NCI-H82 treated with DMSO at 0.1 percent for 48 hours (cell line): ENCODE data around the gene SECTM1.
"Not testable (repeated sequence)": the region's sequence is repeated elsewhere in the genome, so short reads cannot be mapped to it uniquely, and the experiment has no call there.

Source experiments
- DNase-seq: peaks from one replicate; lab custom pipeline; 2025; ENCODE audit not compliant: unreplicated experiment; lab: John Stamatoyannopoulos, UW

SECTM1 gene

GRCh38 chr17:82370471-82371332 lies 37.1 kb upstream of the SECTM1 start:
- no peak for DNase-seq

- DNase-seq = no peak
These were observed 35.6 kb upstream of the SECTM1 start for GRCh38 chr17:82369211-82369610.

DNA sequence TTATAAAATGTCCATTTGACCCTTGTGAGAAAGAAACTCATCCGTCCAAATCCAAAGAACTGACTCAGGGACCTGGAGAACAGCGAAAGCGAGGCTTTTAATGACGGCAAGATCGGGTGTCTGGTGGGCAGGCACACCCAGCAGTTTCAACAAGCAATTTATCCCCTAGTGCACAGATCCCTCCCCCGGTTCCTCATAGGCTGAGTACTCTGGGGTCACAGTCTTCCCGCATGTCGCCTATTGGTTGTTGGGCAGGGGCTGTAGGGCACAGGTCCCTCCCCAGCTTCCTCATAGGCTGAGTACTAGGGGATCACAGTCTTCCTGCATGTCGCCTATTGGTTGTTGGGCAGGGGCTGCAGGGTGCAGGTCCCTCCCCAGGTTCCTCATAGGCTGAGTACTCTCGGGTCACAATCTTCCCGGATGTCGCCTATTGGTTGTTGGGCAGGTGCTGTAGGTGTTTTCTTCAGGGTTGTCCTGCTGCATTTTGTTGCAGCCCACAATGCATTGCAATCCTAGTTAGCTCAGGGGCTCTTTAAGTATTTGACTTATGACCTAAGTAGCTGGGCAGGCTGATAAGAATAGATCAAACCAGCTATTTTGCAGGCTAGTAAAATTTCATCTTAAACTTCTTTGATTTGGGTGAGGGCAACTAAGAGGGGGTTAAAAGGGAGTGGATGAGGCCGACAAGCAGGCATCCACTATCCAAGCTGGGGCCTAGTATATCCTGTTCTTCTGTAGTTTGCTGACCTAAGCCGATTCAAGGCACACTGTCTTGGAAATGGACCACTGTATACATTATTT lies 34.4 kb upstream of the SECTM1 start:
- peak; percentile 78 for DNase-seq

GRCh38 chr17:82366749-82367148 lies 33.2 kb upstream of the SECTM1 start:
- DNase-seq = no peak

- DNase-seq = peak; percentile 32
These were observed 32.2 kb upstream of the SECTM1 start for GRCh38 chr17:82365606-82366295.

DNA sequence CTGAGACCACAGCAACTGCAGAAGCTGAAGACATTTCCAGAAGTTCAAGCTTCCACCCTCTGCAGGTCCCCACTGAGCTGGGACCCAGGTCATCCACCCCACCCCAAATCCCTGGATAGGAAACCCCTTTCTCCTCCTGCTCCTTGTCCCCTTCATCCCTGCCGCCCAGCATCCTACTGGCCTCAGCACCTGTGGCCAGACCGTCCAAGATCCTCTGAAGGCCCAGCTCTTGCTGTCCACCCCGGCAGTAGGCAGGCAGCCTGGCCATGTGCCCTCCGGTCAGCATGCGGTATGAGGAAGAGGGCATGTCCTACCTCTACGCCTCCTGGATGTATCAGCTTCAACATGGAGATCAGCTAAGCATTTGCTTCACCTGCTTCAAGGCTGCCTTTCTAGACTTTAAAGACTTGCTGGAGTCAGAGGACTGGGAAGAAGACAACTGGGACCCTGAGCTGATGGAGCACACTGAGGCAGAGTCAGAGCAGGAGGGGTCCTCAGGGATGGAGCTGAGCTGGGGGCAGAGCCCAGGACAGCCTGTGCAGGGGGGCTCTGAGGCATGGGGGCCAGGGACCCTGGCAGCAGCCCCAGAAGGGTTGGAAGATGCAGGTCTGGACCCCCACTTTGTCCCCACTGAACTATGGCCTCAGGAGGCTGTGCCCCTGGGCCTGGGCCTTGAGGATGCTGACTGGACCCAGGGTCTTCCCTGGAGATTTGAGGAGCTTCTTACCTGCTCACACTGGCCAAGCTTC lies 28.5 kb upstream of the SECTM1 start:
- no peak for DNase-seq

DNA sequence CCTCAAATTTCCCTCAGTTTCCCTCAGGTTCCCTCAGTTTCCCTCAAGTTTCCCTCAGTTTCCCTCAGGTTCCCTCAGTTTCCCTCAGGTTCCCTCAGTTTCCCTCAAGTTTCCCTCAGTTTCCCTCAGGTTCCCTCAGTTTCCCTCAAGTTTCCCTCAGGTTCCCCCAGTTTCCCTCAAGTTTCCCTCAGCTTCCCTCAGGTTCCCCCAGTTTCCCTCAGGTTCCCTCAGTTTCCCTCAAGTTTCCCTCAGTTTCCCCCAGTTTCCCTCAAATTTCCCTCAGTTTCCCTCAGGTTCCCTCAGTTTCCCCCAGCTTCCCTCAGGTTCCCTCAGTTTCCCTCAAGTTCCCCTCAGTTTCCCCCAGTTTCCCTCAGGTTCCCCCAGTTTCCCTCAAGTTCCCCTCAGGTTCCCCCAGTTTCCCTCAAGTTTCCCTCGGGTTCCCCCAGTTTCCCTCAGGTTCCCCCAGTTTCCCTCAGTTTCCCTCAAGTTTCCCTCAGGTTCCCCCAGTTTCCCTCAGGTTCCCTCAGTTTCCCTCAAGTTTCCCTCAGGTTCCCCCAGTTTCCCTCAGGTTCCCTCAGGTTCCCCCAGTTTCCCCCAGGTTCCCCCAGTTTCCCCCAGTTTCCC lies 26.0 kb upstream of the SECTM1 start:
- not testable (repeated sequence) for DNase-seq

- no peak for DNase-seq
These were observed 25.1 kb upstream of the SECTM1 start, which contains the start of gene TEX19 for GRCh38 chr17:82358465-82359350. Gene TEX19, plus strand, starts transcription at chr17:82359247. Its CDS starts 2,904 bp downstream, at chr17:82362151.

DNA sequence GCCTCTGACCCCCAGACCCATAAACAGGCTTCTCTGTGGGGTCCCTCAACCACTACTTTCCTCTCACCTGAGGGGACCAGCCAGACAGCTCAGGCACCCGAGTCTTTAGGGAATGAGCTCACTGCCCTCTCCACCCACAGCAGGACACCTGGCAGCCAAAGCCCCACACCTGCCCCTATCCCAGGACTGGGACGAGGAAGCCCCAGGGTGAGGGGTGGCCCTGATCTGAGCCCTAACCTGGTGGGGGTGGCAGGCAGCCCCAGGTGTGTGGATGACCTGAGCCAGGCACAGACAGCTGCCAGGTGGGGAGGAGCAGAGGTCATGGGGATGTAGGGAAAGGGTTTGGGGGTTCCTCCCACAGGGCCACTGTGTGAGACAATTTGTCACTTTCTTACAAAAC lies 23.8 kb upstream of the SECTM1 start:
- no peak for DNase-seq

DNA sequence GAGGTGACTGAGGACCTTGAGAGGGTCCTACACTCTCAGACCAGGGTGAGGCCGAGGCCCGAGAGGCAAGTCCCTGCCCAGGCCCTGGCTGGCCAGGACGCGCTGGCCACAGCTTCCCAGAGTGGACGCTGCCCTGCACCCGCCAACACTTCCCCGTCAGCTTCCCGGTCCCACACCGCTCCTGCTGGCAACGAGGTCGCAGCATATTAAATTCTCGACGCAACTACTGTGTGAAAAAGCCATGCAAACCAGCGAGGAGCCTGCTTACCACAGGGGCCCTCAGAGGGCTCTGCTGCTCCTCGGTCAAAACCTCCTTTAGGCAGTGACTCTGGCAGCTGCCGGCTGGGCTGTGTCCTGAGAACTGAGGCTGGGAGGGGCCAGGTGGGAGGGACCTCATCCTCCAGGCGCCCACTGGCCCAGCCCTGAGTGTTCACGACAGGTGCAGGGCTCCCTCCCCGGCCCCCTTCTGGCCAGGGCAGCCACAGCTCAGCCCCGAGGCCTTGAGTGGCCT lies 23.3 kb upstream of the SECTM1 start:
- DNase-seq = no peak

DNA sequence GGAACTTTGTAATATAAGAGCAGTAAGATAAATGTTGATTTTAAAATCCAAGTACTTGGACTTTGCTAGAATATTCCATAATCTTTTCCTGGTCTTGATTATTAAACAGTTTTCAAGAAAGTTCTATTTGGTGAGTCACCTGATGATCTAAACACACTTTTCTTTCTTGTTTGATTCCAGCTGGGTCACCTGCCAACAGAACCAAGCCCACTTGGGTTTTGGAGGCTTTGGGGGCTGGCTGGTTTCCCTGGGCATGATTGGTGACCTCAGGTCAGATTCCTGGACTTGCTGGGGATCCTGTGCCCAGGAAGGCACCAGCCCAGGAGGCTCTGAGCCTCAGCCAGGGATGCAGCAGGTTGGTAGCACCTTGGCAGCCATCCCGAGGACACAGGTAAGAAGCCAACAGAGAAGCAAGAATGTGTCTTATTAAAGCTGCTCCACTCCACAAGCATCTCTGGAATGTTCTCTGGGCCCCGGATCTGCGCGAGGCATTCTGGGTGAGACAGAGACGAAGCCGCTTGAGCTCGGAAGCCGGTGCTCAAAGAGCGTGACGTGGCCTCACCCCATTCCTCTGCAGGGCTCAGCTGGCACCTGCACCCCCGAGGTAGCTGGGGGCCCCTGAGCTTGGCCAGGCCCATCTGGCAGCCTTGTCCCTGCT lies 22.3 kb upstream of the SECTM1 start:
- DNase-seq = no peak

- DNase-seq = no peak
These were observed 21.3 kb upstream of the SECTM1 start for GRCh38 chr17:82354804-82355308.

GRCh38 chr17:82353484-82353883 lies 19.9 kb upstream of the SECTM1 start:
- DNase-seq = no peak

DNA sequence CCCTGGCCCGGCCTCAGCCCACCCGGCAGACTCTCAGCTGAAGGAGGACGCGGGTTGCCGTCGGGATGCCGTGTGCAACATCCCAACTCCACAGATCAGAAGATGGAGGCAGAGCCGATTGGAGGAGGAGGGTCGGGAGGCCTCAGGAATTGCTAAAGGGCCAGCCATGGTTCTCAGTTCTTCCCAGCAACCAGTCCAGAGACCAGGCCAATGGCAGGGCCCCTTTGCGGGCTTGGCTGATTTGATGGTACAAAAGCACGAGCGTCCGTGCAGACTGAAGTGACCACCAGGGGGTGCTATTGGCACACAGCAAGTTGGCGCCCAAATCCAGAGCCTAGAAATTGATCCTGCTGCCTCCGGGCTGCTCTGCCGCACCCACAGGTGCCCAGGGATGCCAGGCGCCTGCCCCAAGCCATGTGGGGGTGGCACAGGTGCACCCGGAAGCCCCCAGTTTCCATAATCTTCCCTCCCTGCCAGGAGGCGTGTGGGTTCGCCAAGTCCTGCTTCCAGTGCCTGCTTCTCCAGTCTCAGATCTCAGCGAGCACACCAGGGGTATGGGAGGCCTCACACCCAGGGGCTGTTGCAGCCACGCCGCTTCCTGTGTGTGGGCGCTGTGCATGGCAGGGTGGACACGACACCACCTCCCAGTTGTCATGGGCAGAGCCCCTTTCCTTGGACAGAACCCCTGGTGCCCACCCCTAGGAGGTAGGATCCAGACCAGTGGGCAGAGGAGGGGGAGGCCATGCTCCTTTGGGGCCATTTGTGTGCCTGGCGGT lies 18.3 kb upstream of the SECTM1 start:
- DNase-seq = peak; percentile 44

GRCh38 chr17:82351254-82351712 lies 17.7 kb upstream of the SECTM1 start:
- no peak for DNase-seq

DNA sequence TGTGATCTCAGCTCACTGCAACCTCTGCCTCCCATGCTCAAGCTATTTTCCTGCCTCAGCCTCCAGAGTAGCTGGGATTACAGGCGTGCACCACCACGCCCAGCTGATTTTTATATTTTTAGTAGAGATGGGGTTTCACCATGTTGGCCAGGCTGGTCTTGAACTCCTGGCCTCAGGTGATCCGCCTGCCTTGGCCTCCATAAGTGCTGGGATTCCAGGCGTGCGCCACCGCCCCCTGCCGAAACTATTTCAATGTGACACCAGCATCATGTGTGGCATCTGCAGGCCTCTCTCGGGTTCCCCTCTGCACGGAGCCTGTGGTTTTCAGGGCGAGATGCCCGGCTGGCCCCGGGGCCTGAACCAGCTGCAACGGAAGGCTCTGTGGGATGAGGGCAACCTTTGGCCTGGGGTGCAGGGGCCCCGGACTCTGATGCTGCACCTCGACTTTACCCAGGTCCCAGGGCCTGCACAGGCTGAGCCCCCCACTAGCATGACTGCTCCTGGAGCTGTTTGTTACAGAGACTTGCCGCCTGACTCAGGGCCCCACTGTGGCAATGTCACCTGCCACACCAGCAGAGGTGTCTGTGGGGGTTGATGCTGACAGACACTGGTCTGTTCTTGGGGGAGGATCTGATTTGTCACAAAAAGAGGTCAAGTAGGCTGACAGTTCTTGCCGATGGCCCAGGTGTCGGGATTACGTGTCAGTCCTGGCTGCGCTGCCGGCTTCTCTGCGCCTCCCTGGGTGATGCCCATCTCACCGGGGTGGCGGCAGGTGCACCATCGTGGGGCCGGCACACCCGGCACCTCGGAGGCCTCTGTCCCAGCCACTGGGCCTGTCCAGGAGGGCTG lies 16.8 kb upstream of the SECTM1 start:
- DNase-seq = no peak

GRCh38 chr17:82349287-82349701 lies 15.7 kb upstream of the SECTM1 start:
- no peak for DNase-seq
